Adrenal gland (tissue), 12 donors: ENCODE data around the gene BMP6. TPM values are rescaled to one million over a fixed set of nuclear protein-coding genes. Genes with fewer than 3 reads are reported as not detected.

Source experiments
- DNase-seq, 7 donors: peaks; one replicate each; pipeline ENCODE4 v3.0.0-alpha.2; 2019 to 2020
- H3K27ac ChIP-seq, 5 donors: fragments of 200-600 bp; sonication (generic) in 4 of 5; 1 replicate in 3 of 5; 2 replicates in 2 of 5; pipeline versions ENCODE4 v1.5.1 to v1.8.0; 2016 to 2020; ENCODE audit warnings: mild to moderate bottlenecking in 1 of 5
- H3K27me3 ChIP-seq: fragments of 200-600 bp; 2 replicates; pipeline ENCODE4 v1.8.0; 2021
- H3K36me3 ChIP-seq, 2 donors: fragments of 200-600 bp; replicated peaks in 1 of 2; 1 replicate in 1 of 2; 2 replicates in 1 of 2; pipeline versions ENCODE4 v1.5.1 to v1.8.0; 2018 to 2022
- H3K4me1 ChIP-seq, 2 donors: fragments of 200-600 bp; replicated peaks in 1 of 2; 1 replicate in 1 of 2; 2 replicates in 1 of 2; pipeline versions ENCODE4 v1.5.1 to v1.8.0; 2018 to 2021
- H3K4me3 ChIP-seq, 4 donors: fragments of 200-600 bp; sonication (generic) in 3 of 4; one replicate each; pipeline ENCODE4 v1.5.1; 2016 to 2018
- H3K9me3 ChIP-seq, 3 donors: fragments of 200-600 bp; sonication (generic) in 1 of 3; replicated peaks in 1 of 3; 1 replicate in 2 of 3; 2 replicates in 1 of 3; pipeline versions ENCODE4 v1.5.1 to v1.8.0; 2016 to 2021
- CTCF ChIP-seq, 6 experiments: fragments of 450-650 bp in 4 of 6; fragments of 200-600 bp in 2 of 6; sonication (generic) in 1 of 6; IDR thresholded peaks; 1 replicate in 5 of 6; 2 replicates in 1 of 6; pipeline versions ENCODE4 v1.5.1 to v1.8.0; 2016 to 2021; ENCODE audit warnings: antibody characterized with exemption in 6 of 6, mild to moderate bottlenecking in 2 of 6, moderate library complexity in 1 of 6
- POLR2A ChIP-seq, 2 donors: fragments of 450-650 bp; IDR thresholded peaks; one replicate each; pipeline ENCODE4 v1.6.1; 2017; ENCODE audit warnings: antibody characterized with exemption in 2 of 2, mild to moderate bottlenecking in 2 of 2, moderate library complexity in 1 of 2
- WGBS, 4 donors: extraction: QIAGEN DNeasy Blood & Tissue Kit in 2 of 4; methylation state at CpG; one replicate each; pipeline versions ENCODE4 v1.1.5 to v1.1.7; 2013 to 2017; 5-methylcytosine and 5-hydroxymethylcytosine counted together
- intact Hi-C, 2 donors: fragments of 100-400 bp; cut with DNase I; formaldehyde crosslinking; loops; one replicate each; pipeline versions ENCODE4 v1.14.1 to v1.15.0; 2022 to 2023
- polyA plus RNA-seq, 3 donors: library from polyadenylated mRNA; stranded (reverse); fragments of 200-250 nt in 2 of 3; fragments of 350-450 nt in 1 of 3; fragmentation: Illumina TruSeq in 1 of 3; extraction: RNeasy Lipid Tissue Mini Kit (QIAGEN cat#74804) in 1 of 3; gene quantifications; one replicate each; pipeline ENCODE4 v1.2.3, GENCODE V29; 2013 to 2014
- total RNA-seq, 9 donors: library from RNA; depleted of rRNA in 4 of 9; stranded (reverse); fragments of >200 nt in 4 of 9; fragments of 120-200 nt in 1 of 9; fragmentation: NEBNext Ultra II Directional in 1 of 9; extraction: Animal tissue kit (Norgen Biotek cat#: 25700) in 1 of 9; gene quantifications; one replicate each; pipeline versions ENCODE4 v1.1.0 to v1.2.4, GENCODE V29; 2013 to 2023
- donor health status: healthy with polysubstance abuse.
- donor health status: Bipolar disorder and iron deficiency.
- donor health status: DM: yes; HTN: yes; CAD: no.
- donor health status: DM: no; HTN: no; CAD: no.
- donor health status: DM: no; HTN: no; CAD: no.
- donor health status: DM: yes; HTN: yes; CAD: no.

The BMP6 gene
- total and polyA plus RNA-seq, 12 donors = 1.4 to 17.0 (median 4.2) TPM

- TF ChIP-seq POLR2A (IDR thresholded peaks at IDR 0.05) (no peak), CTCF (IDR thresholded peaks at IDR 0.05) (no peak)
- Histone ChIP-seq H3K36me3 (peaks cover 0 to 44% of the 10 kb centered on the region in 2 donors), H3K27me3 (no peaks in the 10 kb centered on the region), H3K9me3 (no peaks in the 10 kb centered on the region), H3K27ac (no peak overlapping the region), H3K4me3 (no peak overlapping the region), H3K4me1 (no peaks in the 10 kb centered on the region)
- intact Hi-C loops = no loop called here
- no peak for DNase-seq
- WGBS, 4 donors = 85 to 97% (median 92%) methylated on average over 13 of the region's 13 CpGs
These were observed 154.2 kb downstream of the BMP6 start for GRCh38 chr6:7879980-7880717.

- Histone ChIP-seq H3K27ac (no peak overlapping the region), H3K4me3 (no peak overlapping the region), H3K9me3 (no peaks in the 10 kb centered on the region), H3K4me1 (no peaks in the 10 kb centered on the region), H3K36me3 (peaks cover 0 to 50% of the 10 kb centered on the region in 2 donors), H3K27me3 (no peaks in the 10 kb centered on the region)
- TF ChIP-seq POLR2A (IDR thresholded peaks at IDR 0.05) = no peak
- TF ChIP-seq CTCF (IDR thresholded peaks at IDR 0.05) = no peak
- no peak for DNase-seq
- intact Hi-C loops = no loop called here
- 92 to 96% (median 94%) methylated on average over 9 of the region's 9 CpGs for WGBS, 4 donors
These were observed 154.8 kb downstream of the BMP6 start for GRCh38 chr6:7880718-7881107.

GRCh38 chr6:7881765-7882500 lies 156.0 kb downstream of the BMP6 start:
- intact Hi-C loops = no loop called here
- 84 to 86% (median 85%) methylated on average over 8 of the region's 8 CpGs for WGBS, 4 donors
- H3K36me3 ChIP-seq = peaks cover 0 to 62% of the 10 kb centered on the region in 2 donors

More at GRCh38 chr6:7881765-7882500, 156.0 kb downstream of the BMP6 start:
- H3K4me3 ChIP-seq = no peak overlapping the region
- no peak for TF ChIP-seq POLR2A (IDR thresholded peaks at IDR 0.05)
- TF ChIP-seq CTCF (IDR thresholded peaks at IDR 0.05) = no peak
- no peaks in the 10 kb centered on the region for H3K27me3 ChIP-seq
- no peak overlapping the region for H3K27ac ChIP-seq
- H3K9me3 ChIP-seq = no peaks in the 10 kb centered on the region
- DNase-seq = no peak
- H3K4me1 ChIP-seq = no peaks in the 10 kb centered on the region
